Endothelial cell of hepatic sinusoid (primary cell): ENCODE results near the gene ZNF107.

Experiments
- in situ Hi-C: cut with HindIII; loops from 2 replicates; pipeline ENCODE4 v1.10.0; 2017; ENCODE audit warnings: low sequenced_read_pairs

Gene ZNF107

GRCh38 chr7:64665980-64666662, at the start of gene ZNF107:
TSS of gene ZNF107 (plus strand) at chr7:64666133. CDS start at chr7:64666283, 150 bp downstream.
- in situ Hi-C loops, result no loop called here

- in situ Hi-C loops, result no loop called here
Observed at GRCh38 chr7:64618785-64619456, 47.0 kb upstream of the ZNF107 start.

- in situ Hi-C loops, result no loop called here
Observed at GRCh38 chr7:64619705-64620104, 46.2 kb upstream of the ZNF107 start.

GRCh38 chr7:64621656-64622055, 44.3 kb upstream of the ZNF107 start:
- in situ Hi-C loops, result no loop called here

GRCh38 chr7:64625114-64626082, 40.5 kb upstream of the ZNF107 start:
- in situ Hi-C loops, result no loop called here

GRCh38 chr7:64626083-64626469, 39.9 kb upstream of the ZNF107 start:
- in situ Hi-C loops, result no loop called here

- in situ Hi-C loops, result no loop called here
Observed at GRCh38 chr7:64626557-64626956, 39.4 kb upstream of the ZNF107 start.

- in situ Hi-C loops, result no loop called here
Observed at GRCh38 chr7:64628192-64628591, 37.7 kb upstream of the ZNF107 start.

- in situ Hi-C loops, result no loop called here
Observed at GRCh38 chr7:64628721-64629120, 37.2 kb upstream of the ZNF107 start.

- in situ Hi-C loops, result no loop called here
Observed at GRCh38 chr7:64630496-64630895, 35.4 kb upstream of the ZNF107 start.

- in situ Hi-C loops, result no loop called here
Observed at GRCh38 chr7:64632029-64632428, 33.9 kb upstream of the ZNF107 start.

GRCh38 chr7:64633401-64633800, 32.5 kb upstream of the ZNF107 start:
- in situ Hi-C loops, result no loop called here

- in situ Hi-C loops, result no loop called here
Observed at GRCh38 chr7:64634406-64635062, 31.4 kb upstream of the ZNF107 start.

GRCh38 chr7:64636386-64636785, 29.5 kb upstream of the ZNF107 start:
- in situ Hi-C loops, result no loop called here

- in situ Hi-C loops, result no loop called here
Observed at GRCh38 chr7:64637521-64638445, 28.1 kb upstream of the ZNF107 start.

- in situ Hi-C loops, result no loop called here
Observed at GRCh38 chr7:64638822-64639221, 27.1 kb upstream of the ZNF107 start.

- in situ Hi-C loops, result no loop called here
Observed at GRCh38 chr7:64639267-64640001, 26.5 kb upstream of the ZNF107 start.

- in situ Hi-C loops, result no loop called here
Observed at GRCh38 chr7:64640504-64640903, 25.4 kb upstream of the ZNF107 start.

GRCh38 chr7:64642046-64642445, 23.9 kb upstream of the ZNF107 start:
- in situ Hi-C loops, result no loop called here
